GM21515 (cell line): ENCODE results near the gene MRGPRX1.
"Not testable (repeated sequence)": the region's sequence is repeated elsewhere in the genome, so short reads cannot be mapped to it uniquely, and the experiment has no call there.

Experiments
- ATAC-seq: cut with Tn5 transposase; IDR thresholded peaks from one replicate; pipeline ENCODE4 v1.9.1; 2021; ENCODE audit not compliant: unreplicated experiment

Gene MRGPRX1

DNA sequence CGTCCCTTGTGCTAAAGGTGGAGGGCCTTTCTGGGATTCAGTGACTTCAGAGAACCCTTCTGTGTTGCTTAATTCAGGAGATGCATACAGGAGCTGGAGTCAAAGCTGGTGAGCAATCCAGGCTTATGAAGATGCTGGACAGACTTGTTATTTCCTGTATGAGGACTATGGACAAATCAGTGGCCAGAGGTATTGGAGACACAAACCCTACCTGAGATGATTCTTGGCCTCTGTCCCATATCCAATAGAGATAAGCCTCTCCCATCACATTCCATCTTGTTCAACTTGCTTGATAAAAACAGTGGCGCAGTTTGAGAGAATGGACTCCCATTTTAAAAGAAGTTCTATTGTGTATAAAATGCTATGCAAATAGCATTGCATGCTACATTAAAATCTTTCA, at the start of gene MRGPRX1:
MRGPRX1 (minus strand) TSS at position 101 of the 400 bp plus-strand sequence. CDS start 4,630 bp downstream, outside the sequence.
- ATAC-seq: no peak

DNA sequence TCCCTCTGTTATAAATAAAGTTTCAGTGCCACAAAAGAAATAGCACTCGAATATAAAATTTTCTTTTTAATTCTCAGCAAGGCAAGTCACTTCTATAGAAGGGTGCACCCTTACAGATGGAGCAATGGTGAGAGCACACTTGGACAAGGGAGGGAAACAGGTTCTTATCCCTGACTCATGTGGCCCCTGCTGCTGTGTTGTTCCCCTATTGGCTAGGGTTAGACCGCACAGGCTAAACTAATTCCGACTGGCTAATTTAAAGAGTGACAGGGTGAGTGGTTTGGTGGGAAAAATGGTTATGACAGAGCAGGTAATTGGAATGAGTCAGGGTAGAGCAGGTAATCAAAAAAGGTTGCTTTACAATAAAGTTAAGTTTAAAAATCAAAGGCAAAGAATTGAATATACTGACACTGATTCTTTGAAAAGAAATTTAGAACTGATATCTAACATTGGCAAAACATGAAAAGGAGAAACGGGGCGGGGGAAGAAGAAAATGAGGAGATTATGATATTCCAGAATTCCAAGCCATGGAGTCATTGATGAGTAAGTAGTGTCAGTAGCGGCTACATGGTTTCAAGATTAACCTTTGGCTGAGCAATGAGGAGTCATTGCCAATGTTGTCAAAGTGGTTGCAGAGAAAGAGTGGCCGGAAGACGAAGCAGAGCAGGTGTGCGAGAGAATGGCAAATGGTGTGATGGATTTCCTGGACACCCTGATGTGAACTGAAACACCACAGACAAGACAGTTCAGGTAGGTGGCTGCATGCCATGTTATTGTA, 48.4 kb upstream of the MRGPRX1 start:
- no peak for ATAC-seq

DNA sequence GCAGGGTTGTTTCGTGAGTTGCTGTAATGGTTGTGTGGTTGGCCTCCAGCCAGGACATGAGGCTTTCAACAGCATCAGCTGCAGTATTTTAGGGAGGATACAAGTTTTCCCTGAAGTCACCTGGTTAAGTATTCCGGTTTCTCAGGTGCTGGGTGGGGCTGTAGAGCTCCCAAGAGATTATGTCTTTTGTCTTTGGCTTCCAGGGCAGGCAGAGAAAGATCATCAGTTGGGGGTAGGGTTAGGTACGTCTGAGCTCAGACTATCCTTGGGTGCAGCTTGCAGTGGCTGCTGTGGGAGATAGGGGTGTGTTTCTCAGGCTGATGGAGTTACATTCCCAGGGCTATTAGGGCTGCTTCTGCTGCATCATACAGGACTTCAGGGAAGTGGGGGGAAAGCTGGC, 47.5 kb upstream of the MRGPRX1 start:
- no peak for ATAC-seq

DNA sequence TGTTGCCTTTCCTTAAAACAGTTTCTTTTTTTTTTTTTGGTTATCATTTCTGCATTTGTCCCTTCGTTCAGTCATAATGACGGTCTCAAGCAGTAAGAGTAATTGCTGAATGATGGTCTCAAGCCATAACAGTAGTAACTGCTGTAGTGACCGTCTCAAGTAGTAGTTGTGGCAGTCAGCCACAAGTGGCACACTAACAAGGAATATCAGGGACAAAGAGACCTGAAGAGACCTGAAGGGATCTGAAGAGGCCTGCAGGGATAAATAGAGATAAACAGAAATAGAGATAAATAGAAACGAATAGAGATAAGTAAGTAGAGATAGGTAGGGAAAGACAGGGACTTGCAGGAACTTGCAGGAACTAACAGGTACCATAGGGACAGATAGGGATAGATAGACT, 42.7 kb upstream of the MRGPRX1 start:
- ATAC-seq: no peak

GRCh38 chr11:18974192-18974591, 35.0 kb upstream of the MRGPRX1 start:
- ATAC-seq: no peak

DNA sequence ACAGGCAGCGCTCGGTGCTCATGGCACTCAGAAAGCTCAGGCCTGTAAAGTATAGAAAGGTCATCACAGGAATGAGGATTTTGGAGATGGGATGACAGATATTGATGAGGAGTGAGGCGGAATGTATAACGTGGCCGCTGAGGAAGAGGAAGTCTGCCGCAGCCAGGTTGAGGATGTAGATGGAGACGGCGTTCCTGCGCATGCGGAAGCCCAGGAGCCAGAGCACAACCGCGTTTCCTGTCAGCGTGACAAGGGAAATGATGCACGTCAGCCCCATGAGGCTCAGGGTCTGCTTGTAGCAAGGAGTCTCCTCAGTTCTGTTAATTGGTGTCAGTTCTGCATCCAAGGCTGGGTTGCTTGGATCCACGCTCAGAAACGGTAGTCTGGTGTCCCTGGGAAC, 33.1 kb upstream of the MRGPRX1 start:
- ATAC-seq: no peak

DNA sequence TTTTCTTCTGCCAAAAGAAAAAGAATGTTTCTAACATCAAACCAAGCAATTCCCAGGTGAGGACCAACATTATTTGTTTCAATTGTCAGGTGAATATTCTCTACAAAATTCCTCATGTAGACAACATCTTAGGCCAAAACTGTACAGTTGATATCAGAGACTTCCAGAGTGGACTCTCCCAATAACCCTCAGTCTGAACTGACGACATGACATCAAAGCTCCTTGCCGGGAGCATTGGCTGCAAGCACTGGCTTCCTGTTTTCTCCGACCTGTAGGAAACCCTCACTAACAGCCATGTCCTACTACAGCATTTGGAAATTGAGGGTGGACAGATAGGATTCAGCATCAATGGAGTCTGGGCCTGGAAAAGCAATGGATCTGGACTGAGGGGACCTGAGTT, 30.5 kb upstream of the MRGPRX1 start:
- no peak for ATAC-seq

DNA sequence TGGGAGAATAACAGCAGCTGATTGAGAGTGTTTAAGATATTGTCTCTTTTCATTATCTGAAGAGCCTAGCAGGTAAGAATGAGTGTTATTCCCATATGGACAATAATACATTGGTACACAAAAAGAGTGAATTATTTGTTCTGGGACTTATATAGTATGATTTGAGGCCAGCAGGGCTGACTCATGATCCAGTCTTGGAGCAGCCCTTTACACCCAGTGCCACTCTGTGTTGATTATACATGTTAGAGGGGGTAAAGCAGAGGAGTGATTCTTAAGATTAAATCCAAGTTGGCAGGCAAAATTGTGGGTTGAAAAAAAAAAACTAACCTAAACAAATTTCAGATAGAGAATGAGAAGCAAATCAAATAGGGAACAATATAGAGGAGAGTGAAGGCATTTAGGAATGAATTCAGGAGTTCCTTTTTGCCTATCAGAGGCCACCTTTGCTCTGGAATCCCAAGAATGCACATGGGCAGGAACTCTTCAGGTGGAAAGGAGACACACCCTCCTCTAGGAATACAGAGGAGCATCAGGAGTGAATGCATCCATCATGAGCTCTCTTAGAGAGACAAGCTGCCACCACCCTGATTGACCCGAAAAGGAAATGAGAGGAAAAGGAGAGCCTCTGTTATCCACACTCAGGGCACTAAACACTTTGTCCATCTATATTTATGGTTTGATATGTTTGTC, 19.2 kb upstream of the MRGPRX1 start:
- no peak for ATAC-seq

DNA sequence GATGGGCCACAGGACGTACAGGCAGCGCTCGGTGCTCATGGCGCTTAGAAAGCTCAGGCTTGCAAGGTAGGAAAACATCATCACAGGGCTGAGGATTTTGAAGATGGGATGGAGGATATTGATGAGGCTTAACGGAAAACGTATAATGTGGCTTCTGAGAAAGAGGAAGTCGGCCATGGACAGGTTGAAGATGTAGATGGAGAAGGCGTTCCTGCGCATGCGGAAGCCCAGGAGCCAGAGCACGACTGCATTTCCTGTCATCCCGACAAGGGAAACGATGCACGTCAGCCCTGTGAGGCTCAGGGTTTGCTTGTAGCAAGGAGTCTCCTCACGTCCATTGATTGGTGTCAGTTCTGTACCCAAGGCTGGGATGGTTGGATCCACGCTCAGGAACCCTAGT, 17.4 kb upstream of the MRGPRX1 start:
- ATAC-seq: no peak

- ATAC-seq: no peak
These were observed 3.1 kb downstream of the MRGPRX1 start for GRCh38 chr11:18936002-18936673.

- ATAC-seq: no peak
These were observed 4.9 kb downstream of the MRGPRX1 start for GRCh38 chr11:18934195-18934814.

DNA sequence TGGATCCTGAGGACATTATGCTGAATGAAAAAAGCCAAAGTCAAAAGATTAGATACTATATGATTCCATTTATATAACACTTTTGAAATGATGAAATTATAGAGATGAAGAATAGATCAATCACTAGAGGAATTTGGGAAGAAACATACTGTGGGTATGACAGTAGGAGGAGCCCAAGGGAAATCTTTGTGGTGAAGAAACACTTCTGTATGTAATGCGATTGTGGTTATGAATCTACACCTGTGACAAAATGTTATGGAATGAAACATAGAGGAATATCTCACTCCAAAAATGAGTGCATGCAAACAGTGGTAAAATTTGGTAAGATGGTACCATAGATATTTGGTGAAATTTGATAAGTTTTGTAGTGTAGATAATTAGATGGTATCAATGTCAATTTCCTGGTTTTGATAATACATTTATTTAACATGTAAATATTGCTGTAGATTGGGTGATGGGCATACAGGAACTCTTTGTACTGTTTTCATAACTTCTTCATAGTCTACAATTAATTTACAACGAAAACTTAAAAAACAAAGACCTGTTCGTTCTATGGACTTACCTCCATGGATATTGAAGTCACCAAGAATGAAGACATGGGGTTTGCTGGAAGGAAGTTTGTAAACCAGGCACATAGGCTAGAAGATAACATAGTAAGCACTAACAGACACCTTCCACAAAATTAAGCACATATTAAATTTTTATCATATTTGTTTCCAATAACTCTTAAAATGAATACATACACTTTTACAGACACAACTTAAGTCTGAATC, 11.5 kb downstream of the MRGPRX1 start:
- no peak for ATAC-seq

DNA sequence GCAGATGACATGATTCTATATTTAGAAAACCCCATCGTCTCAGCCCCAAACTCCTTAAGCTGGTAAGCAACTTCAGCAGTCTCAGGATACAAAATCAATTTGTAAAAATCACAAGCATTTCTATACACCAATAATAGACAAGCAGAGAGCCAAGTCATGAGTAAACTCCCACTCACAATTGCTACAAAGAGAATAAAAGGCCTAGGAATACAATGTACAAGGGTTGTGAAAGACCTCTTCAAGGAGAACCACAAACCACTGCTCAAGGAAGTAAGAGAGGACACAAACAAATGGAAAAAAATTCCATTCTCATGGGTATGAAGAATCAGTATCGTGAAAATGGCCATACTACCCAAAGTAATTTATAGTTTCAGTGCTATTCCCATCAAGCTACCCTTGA, 13.8 kb downstream of the MRGPRX1 start:
- not testable (repeated sequence) for ATAC-seq

- ATAC-seq: no peak
These were observed 26.3 kb downstream of the MRGPRX1 start for GRCh38 chr11:18912883-18913282.

- ATAC-seq: no peak
These were observed 31.8 kb downstream of the MRGPRX1 start for GRCh38 chr11:18907391-18907790.

DNA sequence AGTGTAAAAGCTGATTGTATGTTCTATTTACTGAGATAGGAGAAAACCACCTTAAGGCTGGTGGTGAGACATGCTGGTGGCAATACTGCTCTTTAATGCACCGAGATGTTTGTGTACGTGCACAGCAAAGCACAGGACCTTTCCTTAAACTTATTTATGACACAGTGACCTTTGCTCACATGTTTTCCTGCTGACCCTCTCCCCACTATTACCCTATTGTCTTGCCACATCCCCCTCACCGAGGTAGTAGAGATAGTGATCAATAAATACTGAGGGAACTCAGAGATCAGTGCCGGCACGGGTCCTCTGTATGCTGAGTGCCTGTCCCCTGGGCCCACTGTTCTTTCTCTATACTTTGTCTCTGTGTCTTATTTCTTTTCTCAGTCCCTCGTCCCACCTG, 38.6 kb downstream of the MRGPRX1 start:
- not testable (repeated sequence) for ATAC-seq

GRCh38 chr11:18900151-18900611, 39.0 kb downstream of the MRGPRX1 start:
- not testable (repeated sequence) for ATAC-seq

- not testable (repeated sequence) for ATAC-seq
These were observed 47.5 kb downstream of the MRGPRX1 start for GRCh38 chr11:18891712-18892111.

GRCh38 chr11:18890615-18891014, 48.6 kb downstream of the MRGPRX1 start:
- ATAC-seq: no peak
